GM12874 (cell line): ENCODE data around the gene REG3A.

Source experiments
- CTCF ChIP-seq: IDR thresholded peaks from 2 replicates; pipeline ENCODE4 v1.5.1; 2011; ENCODE audit warnings: low read depth, mild to moderate bottlenecking, control low read depth, low read length, moderate library complexity; ENCODE audit not compliant: insufficient read depth

Gene REG3A

DNA sequence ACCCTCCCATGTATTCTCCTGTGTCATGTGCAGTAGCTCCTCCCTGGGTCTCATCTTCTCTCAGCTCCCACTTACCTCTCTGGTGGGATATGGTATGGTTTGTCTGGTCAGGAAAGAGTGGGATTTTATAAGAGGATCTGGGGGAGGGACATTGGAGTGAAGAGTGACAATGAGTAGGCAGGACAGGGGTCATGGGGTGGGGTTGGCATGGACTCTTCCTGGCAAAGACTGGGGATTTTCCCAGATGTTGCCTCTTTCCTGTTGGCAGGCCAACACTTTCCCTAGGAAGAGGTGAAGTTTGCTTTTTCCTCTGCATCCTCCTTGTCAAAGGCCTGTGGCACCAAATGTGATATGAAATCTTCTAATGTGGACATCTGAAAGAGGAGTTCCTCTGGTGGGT, at the start of gene REG3A:
Gene REG3A, minus strand, starts transcription at position 101 of the 400 bp plus-strand sequence. CDS start 348 bp downstream, outside the sequence.
- no peak for TF ChIP-seq CTCF

DNA sequence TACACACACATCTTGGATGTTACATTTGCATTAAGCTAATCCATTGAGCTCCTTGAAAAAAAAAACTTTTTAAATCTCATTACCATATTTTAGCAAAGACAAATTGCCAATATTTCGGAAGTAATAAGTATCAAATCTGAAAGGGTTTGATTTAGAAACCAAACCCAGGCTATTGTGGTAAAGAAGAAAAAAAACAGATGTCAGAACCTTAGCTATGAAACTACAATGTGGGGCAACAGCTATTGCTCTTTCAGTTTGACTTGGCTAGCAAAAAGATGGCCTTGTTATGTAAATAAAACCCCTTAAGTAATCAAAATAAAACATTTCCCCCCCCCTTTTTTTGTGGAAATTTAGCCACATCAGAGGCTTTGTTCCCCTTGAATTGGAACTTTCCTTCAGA, 41.2 kb upstream of the REG3A start:
- no peak for TF ChIP-seq CTCF

DNA sequence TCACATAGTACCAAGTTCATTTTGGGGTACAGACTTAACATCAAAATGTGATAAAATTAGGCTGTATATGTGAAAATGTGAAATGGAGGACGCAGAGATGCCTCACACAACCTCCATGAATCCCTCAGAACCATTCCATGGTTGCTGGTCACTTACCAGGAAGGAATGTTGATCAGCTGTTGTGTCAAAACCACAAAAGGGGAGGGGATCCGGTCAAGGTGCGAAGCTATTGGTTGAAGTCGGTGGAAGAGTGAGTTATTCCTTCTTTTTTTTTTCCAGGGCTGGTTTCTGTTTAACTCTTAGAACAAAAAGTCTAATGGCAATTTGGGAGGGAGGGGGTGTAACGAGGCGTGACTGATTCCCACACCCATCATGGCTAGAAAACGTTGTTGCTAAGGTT, 32.3 kb upstream of the REG3A start:
- TF ChIP-seq CTCF = no peak

GRCh38 chr2:79191081-79191480, 31.5 kb upstream of the REG3A start:
- TF ChIP-seq CTCF = no peak

DNA sequence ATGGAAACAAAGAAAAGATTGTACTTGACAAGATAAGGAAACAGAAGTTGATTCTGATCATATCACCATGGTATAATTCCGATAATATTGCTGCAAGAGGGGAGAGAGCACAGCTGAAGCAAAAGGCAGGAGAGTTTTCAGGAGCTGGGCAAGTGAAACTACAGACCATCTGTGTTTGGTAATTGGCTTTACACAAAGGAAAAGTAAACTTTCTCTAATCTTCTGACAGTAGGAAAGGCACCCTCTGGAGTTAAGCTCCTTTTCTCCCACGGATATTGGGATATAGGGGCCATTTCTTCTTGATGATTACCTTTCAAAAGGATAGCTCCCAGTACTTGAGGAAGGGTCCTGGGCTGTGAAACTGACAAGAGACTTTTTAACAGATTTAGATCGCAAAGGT, 29.9 kb upstream of the REG3A start:
- no peak for TF ChIP-seq CTCF

DNA sequence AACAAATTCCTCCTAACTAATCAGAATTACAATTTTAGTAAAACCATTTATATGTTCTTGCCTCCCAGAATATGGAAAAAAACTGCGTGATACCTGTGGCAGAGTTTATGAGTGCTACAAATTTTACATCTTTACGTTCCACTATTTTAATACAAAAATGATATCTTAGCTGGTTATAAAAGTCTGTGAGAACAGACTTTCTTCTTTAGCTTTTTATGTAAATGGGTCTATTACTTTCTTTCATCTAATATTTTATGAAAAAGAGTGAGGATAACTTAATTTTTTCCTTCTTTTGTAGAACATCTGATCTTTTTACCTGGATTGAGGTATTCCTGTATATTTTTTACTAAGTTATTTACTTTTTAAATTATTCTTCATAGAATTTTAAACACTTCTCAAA, 22.1 kb upstream of the REG3A start:
- TF ChIP-seq CTCF = no peak

GRCh38 chr2:79180092-79180491, 20.5 kb upstream of the REG3A start:
- TF ChIP-seq CTCF = no peak

DNA sequence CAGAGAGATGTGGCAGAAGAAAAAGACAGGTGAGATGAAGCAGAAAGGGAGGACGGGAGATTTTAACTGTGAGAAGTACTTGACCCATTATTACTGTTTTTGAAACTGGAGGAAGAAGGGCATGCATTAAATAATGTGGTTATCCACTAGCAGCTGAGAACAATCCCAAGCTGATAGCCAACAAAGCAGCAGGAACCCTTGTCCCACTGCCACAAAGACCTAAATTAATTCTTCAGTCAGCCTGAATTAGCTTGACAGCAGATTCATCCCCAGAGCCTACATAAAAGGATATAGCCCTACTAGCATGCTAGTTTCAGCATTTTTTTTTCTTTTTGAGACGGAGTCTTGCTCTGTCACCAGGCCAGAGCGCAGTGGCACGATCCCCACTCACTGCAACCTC, 19.5 kb upstream of the REG3A start:
- TF ChIP-seq CTCF = no peak
